H1 (cell line): ENCODE measurements around the gene HSD17B2.

Experiments
- EGR1 ChIP-seq: IDR thresholded peaks from 2 replicates; pipeline ENCODE4 v1.6.1; 2011; ENCODE audit warnings: low read depth, low read length, borderline replicate concordance
- EP300 ChIP-seq, 2 experiments: IDR thresholded peaks; 1 replicate in 1 of 2; 2 replicates in 1 of 2; pipeline ENCODE4 v1.6.1; 2011 to 2012; ENCODE audit warnings: low read depth in 2 of 2, low read length in 2 of 2, mild to moderate bottlenecking in 2 of 2, borderline replicate concordance in 1 of 2, inconsistent platforms in 1 of 2, moderate library complexity in 1 of 2
- SP1 ChIP-seq: IDR thresholded peaks from 2 replicates; pipeline ENCODE4 v1.6.1; 2011; ENCODE audit warnings: low read depth, low read length
- TF ChIP-seq, protein P1 (sequence below), 3 experiments: IDR thresholded peaks; 1 replicate in 2 of 3; 2 replicates in 1 of 3; pipeline versions ENCODE4 v1.5.1 to v1.6.1; 2011; ENCODE audit warnings: low read length in 3 of 3, mild to moderate bottlenecking in 3 of 3, inconsistent platforms in 2 of 3, low read depth in 1 of 3, moderate library complexity in 1 of 3; ENCODE audit not compliant: insufficient read depth in 1 of 3; ENCODE audit errors: control extremely low read depth in 1 of 3
- TF ChIP-seq, protein P2 (sequence below): IDR thresholded peaks from 2 replicates; pipeline ENCODE4 v1.6.1; 2011; ENCODE audit warnings: low read depth, mild to moderate bottlenecking, low read length; ENCODE audit not compliant: insufficient read depth

DNA sequence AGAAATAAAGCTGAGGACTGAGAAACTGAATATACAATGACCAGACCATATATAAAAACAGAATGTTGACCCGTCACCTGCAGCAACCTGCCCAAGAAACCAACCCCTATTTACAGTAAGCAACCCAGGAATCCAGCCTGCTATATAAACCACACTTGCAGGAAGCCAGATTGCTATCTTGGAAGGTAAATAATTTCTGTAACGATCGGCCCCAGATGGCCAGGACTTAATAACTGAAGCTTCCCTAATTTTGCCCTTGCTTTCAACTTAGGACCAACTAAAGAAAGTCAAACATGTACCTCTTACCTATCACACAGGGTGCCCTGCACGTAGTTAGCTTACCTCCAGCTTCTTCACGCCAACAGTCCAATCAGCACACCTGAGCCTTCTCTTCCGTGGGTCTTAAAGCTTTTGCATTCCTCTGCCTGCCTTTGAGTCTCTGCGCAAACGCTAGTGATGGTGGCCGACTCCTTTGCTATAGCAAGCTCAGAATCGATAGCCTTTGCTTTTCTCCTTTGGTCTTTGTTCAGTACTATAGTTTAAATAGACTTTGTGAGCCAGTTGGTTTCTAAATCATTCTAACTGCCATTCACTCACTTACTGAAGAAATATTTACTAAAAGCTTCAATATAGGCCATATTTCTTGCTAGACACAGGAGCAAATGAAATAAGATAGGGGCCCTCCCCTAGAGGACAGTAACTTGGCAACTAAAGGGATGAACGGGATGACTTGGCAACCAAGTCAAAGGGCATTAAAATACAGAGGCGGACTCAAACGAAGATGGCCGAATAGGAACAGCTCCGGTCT lies 103.6 kb downstream of the HSD17B2 start:
- TF ChIP-seq, protein P1, sequence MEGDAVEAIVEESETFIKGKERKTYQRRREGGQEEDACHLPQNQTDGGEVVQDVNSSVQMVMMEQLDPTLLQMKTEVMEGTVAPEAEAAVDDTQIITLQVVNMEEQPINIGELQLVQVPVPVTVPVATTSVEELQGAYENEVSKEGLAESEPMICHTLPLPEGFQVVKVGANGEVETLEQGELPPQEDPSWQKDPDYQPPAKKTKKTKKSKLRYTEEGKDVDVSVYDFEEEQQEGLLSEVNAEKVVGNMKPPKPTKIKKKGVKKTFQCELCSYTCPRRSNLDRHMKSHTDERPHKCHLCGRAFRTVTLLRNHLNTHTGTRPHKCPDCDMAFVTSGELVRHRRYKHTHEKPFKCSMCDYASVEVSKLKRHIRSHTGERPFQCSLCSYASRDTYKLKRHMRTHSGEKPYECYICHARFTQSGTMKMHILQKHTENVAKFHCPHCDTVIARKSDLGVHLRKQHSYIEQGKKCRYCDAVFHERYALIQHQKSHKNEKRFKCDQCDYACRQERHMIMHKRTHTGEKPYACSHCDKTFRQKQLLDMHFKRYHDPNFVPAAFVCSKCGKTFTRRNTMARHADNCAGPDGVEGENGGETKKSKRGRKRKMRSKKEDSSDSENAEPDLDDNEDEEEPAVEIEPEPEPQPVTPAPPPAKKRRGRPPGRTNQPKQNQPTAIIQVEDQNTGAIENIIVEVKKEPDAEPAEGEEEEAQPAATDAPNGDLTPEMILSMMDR (IDR thresholded peaks at IDR 0.05; ENCODE audit: control extremely low read depth in 1 of 3, insufficient read depth in 1 of 3, low read depth in 1 of 3, low read length in 3 of 3): no peak
- TF ChIP-seq SP1 (no peak), EGR1 (no peak), EP300 (IDR thresholded peaks at IDR 0.05; ENCODE audit: borderline replicate concordance in 1 of 2, low read depth in 2 of 2, low read length in 2 of 2) (no peak)
- TF ChIP-seq, protein P2, sequence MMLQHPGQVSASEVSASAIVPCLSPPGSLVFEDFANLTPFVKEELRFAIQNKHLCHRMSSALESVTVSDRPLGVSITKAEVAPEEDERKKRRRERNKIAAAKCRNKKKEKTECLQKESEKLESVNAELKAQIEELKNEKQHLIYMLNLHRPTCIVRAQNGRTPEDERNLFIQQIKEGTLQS: no peak
